Activated CD8-positive, alpha-beta memory T cell treated with anti-CD3 and anti-CD28 coated beads, Interleukin-2, amount 50 U/mL, for 4 hours (primary cell): ENCODE results near the gene FTO.
"Not testable (repeated sequence)": the region's sequence is repeated elsewhere in the genome, so short reads cannot be mapped to it uniquely, and the experiment has no call there.

ENCODE experiments used
- DNase-seq: peaks from one replicate; pipeline ENCODE4 v3.0.0-alpha.2; 2020

The FTO gene

DNA sequence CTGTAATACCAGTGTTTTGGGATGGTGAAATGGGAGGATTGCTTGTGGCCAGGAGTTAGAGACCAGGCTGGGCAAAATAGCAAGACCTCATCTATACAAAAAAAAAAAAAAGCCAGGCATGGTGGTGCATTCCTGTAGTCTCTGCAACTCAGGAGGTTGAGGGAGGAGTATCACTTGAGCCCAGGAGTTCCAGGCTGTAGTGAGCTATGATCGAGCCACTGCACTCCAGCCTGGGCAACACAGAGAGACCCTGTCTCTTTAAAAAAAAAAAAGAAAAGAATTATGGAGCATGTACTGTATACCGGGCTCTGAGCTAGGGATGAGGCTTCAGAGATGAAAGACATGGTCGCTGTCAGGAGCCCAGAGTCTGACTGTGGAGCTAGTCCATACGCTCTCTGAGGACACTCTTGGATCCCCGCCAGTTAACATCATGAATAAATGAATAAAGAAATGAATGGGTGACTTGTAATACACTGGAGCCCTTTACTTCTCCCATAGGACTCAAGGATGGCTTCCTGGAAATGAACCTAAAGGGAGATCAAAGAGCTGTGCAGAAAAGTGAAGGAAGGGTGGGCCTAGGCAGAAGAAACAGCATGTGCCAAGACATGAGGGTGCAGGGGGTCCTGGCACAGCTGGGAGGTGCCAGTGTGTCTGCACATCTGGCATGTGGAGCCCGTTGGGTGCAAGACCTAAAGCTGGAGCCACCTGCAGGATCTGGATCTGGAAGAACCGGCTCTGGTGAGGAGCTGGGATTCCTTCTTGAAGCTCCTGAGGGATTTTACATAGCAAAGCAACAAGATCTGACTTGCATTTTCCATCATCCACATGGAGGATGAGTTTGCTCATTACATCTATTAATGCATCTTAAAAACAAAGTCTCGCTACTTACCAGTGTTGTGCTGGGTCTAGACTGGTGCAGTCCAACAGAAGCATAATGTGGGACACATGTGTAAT is 462.2 kb downstream of the FTO start:
- DNase-seq, result no peak

DNA sequence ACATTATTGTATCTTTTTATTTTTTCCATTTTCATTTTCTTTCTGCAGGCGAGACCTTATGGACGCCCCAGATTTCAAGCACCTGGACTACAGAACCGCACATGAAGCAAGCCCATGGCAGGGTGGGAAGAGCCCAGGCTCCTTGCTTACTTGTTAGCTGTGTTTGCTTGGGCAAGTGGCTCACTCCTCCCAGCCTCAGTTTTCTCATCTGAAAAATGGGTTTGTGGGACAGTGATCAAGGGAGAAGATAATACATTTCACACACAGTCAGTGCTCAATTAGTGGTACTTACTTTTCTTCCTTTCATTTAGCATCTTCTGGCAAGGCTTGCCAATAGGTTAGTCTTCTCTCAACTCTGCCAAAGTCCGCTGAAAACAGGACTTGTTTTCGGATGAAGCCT is 465.2 kb downstream of the FTO start:
- no peak for DNase-seq

DNA sequence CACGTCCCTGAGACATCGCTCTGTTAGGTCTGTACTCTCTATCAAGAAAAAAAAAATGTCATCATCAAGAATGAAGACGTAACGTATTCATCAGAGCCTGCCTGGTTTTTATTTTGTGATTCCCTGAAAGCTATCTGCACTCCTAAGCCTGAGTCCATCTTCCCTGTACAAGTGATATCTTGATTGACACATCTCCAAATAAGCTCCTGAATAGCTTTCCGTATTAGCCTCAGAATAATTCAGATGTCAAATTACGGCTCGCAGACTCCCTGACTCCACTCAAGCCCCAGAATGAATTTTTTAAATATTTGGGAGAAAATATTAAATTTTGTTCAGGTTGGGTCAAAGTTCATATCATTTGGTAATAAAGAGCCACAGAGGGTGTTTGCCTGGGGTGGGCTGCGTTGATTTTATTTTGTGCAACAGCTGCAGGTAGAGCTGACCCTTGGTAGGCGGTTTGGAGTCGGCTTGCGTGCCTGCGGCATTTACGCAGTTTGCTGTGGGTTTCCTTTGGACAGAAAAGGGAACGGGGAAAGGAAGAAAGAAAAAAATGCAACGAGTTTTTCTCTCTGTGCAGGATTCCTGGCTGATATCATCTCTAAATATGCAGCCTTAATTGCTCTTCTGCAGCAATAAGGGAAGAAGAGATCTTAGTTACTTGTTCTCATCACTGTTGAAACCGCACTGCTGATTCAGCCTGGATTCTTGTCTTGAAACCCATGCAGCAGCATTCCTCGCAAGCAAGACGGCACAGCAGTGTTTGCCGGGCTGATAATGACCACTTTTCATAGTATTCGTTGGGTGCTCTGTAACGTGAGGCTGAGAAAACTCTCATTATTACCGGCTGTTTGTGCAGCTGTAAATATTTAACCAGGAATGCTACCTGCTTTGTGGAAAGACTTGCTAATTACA is 467.9 kb downstream of the FTO start:
- DNase-seq, result no peak

DNA sequence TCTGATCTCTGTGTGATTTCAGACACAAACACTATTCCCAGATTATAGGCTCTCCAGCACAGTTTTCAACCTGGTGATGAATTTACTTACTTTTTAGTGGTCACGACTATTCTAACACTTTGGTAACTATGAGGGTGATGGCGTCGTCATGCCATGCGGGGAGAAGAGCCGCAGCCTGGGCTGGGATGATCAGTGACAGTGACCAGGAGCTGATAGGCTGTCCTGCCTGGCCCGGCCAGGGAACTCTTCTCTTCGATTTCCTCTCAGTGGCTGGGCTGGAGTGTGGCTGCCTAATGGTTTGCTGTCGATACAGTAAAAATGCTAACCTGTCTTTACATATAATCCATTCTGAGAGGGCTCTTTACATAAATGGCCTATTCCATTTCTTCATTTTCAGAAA is 469.5 kb downstream of the FTO start:
- no peak for DNase-seq

DNA sequence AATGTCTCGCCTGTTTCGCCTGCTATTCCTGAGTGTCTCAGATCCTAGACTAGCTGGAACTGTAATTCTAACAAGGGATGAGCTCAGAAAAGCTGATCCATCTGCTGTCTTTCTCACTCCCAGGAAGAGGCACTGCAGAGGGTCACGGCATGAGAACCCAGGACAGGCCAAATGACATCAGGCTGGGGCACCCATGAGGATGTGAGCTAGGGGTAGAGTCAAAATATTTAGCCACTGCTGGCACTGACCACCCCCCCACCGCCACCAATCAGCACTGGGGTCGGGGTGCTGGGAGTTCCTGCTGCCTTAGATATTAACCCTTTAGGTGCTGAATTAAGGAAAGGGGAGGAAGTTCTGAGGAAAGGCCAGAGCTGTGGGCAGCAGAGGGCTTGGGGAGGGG is 470.2 kb downstream of the FTO start:
- no peak for DNase-seq

DNA sequence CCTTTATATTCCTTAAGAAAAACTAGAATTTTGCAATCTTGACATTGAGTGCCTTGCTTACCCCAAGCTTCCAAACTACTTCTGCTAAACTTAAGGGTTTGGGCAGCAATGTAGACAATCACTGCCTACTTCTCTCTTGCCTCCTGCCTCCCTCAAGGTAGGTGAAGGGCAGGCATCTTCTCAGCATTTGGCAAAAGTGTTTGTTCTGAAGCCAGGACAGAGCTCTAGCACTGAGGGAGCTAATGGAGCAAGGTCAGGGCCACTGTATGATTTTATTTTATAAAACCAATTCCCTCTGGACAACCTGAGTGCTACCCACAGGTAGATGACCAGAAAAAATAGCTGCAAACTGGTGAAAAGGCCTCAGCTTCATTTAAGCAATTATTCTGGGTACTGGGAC is 470.8 kb downstream of the FTO start:
- no peak for DNase-seq

DNA sequence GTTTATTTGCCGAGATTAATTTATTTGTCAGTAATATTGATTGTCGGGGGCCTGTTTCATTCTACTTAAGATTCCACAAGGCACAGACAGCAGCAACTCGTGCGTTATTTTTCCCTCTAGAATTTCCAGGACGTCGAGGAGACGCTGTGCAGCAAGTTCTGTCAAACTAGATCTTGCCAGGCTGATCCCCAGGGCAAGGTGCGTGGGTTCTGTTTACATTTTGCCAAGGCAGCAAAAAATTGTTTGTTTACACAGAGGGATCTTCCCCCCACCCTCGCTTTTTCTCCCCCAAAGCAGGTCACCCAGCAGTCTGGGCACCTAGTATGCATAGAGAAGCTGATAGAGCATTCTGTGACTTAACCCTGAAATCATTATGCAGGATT is 471.2 kb downstream of the FTO start:
- no peak for DNase-seq

DNA sequence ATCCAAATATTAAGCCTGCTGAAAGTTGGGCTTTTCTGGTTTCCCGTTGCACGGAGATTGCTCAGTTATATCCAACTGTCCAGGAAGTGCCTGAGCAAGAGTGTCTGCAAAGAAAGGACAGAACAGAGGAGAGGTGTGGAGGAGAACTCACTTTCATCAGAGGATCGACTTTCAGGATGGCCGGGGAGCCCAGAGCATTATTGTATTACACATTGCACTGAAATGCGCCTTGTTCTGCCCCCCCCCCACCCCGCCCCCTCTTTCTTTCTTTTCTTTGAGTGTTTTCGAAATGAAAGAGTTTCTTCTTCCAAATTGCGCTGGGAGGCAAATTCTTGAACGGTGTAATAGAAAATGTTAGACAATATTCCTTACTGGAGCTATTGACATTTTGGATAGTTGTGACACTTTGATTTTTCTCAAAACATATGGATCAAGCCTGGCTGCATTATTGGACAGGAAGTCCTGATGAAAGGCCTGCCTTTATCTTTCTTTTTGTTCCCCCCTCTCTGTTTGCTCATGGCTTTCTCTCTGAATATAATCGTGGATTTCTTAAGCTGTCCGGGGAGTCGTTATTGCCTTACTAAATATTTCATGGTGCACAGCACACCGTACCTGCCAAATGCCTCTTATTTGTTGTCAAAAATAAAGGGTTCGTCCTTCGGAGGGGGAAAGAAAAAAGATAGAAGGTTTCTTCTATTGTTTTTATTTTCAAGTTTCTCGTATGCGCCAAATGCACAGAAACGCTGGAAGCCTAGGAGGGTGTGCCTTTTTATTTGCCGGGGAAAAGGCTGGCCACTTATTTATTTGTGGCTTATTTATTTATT is 471.8 kb downstream of the FTO start:
- DNase-seq, result no peak

DNA sequence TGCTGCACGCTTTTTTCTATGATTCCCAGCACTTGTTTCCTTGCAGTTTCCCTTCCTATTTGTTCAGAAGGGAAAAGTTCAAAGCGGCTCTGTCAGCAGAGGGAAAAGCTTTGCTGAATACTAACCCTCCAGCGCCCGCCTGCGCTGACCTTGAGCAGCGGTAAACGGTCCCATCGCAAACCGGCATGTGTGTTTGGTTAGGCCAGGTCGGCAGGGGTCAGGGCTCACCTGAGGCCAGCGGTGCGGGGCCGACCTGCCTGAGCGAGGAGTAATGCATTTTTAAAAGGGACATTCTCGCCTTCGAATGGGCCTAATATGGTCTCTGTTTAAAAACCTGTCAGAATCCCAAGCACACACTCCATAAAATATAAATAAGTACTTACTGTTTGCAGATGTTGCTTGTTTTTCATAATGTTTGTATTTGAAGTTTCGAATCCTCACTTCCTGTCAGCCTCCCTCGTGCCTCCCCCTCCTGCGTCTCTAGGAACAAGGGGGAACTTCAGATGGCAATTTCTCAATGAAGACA is 472.5 kb downstream of the FTO start:
- DNase-seq, result no peak

DNA sequence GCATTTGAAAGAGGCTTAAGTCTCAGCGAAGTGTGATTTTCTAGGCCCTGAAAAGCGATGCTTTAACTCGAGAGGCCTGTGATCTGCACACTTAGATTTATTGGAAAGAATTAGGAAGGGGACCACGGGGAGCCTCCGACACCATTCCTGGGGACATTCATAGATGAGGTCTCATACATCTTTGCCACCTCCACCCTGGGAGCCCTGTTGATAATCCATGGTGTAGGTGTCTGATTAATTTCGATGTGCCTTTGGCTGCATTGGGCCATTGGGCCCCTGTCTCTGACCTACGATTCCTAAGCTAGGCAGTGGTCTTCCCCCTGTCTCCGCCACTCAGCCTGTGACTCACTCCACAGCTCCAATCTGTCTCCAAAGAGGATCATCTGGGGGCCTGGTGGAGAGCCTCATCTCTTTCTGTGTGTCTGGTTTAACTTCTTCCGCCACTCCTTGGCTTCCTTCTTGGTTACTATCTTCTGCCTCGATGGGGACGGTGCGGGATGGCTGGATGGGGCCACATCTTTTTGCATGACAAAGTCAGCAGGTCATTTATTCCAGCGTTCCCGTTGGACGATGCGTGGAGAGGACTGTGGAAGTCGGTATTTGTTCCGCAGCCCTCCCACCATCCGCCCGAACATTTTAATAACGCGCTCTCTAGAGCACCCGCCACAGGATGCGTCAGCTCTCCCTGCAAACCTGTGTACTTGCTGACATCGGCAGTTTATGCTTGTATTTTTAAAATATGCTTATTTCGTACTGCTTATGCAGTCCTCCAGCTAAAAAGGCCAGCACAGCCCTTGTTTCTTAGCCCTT is 473.3 kb downstream of the FTO start:
- DNase-seq, result no peak

DNA sequence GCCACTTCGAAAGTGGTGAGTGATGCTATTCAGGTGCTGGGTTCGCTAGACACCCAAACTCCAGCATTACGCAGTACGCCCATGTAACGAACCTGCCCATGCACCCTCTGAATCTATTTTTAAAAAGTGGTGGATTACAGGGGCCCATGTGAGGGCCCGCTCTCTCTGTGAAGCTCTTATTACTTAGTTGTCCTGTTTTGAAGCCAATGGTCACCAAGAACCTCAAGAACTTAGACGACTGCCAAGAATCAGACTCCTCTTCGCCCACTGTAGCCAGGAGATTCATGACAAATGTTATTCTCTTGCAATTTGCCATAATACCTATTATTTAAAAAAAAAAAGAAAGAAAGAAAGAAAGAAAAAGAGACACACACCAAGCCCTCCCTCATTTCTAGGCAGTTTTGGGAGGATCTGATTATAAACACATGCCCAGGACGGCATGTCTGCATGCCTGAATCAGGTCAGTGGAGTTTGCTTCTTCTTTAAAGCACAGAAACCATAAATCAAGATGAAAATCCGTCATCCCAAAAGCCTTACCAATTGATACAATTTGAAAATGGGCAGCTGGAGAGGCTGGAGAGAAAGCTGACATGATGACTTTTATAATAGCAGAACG is 474.0 kb downstream of the FTO start:
- DNase-seq, result no peak

DNA sequence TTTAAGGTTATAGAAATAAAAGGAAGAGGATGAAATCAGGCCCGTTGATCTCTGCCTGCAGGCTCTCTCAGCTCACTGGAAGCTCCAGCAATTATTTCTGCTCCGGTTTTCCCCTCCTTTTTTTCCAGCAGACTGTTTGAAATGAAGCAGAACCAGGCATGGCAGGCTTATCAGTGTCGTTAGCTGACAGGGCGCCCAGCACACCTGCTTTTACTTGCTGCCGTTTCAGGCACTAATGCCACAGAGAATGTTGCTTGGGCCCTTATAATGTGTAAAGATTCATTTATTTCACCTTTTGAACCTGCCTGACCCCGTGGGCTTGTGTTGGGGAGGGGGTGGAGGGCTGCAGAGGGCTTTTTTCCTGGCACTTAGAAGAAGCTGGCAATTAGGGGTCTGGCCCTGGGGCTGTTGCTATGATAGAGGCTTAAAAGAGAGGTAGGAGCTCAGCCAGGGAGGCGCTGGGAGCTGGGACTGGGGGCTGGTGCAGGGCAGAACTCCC is 474.6 kb downstream of the FTO start:
- no peak for DNase-seq

DNA sequence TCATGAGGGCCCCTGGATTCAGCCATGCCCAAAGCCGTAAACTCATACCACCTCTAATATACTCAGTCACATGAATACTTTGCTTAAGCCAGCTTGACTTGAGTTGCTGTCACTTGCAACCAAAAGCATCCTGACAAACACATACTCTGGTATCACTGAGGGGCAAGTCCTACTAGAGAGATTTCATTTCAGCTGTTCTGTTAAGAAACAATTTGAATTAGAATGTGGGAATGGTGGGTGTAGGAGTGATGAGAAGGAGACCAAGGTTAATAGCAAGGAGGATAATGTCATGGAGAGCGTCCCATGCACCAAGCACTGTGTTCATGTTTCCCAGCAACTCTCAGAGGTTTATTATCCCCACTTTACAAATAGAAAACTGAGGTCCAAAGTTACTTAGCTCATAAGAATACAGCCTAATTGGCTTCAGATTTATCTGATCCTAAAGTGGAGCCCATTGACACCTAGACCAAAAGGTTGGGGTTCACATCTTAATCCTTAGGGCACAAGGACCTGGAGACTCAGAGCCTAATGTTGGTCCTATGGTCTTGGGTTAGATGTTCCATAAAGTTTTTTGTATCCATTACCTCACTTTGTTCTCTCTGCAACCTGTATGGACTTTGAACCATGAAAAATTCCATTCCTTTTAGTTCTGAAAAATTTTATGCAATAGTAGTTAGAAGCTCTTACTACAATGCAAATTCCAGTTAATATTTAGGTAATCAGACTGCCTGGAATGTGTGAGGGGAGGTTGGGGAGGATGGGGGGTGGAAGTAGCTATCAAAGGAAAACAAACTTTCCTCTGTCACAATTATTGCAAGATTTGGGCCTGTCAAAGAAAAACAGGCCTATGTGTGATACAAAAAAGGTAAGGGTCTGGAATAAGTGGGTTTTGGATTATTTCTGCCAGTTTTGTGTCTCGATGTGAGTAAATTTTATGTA is 476.7 kb downstream of the FTO start:
- no peak for DNase-seq

DNA sequence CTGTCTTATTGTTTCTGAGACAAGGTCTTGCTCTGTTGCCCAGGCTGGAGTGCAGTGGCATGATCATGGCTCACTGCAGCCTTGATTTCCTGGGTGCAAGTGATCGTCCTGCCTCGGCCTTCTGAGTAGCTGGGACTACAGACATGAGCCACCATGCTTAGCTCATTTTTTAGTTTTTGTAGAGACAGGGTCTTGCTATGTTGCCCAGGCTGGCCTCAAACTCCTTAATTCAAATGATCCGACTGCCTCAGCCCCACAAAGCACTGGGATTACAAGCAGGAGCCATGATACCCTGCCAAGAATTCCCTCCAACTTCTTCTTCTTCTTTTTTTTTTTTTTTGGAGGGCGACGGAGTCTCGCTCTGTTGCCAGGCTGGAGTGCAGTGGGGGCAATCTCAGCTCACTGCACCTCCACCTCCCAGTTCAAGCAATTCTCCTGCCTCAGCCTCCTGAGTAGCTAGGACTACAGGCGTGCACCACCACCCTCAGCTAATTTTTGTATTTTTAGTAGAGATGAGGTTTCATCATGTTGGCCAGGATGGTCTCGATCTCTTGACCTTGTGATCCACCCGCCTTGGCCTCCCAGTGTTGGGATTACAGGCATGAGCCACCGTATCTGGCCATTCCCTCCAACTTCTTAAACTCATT is 477.9 kb downstream of the FTO start:
- not testable (repeated sequence) for DNase-seq

DNA sequence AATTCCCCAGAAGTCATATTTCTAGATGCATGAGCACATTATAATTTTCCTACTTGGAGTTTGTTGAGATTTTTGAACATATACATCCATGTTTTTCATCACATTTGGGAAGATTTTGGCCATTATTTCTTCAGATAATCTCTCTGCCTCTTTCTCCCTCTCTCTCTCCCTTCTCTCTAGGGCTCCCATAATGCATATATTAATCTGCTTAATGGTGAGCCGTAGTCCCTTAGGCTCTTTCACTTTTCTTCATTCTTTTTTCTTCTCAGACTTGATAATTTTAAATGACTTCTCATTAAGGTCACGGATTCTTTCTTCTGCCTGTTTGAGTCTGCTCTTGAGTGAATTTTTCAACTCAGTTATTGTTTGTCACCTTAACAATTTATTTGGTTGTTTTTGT is 481.1 kb downstream of the FTO start:
- DNase-seq, result no peak

DNA sequence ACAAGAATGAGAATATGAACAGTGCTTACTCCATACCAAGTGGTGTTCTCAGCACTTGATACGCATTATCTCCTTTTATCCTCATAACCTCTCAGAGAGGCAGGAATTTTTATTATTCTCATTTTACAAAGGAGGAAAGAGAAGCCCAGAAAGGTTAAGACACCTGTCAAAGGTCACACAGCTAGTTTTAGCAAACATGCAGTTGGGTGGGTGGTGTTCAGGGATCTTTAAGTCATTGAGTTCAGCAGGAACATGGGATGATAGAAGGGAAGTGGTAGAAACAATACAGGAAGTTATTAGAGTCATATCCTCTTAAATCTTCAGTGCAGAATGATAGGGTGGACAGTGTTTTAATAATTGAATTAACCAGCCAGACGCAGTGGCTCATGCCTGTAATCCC is 487.2 kb downstream of the FTO start:
- DNase-seq, result no peak

DNA sequence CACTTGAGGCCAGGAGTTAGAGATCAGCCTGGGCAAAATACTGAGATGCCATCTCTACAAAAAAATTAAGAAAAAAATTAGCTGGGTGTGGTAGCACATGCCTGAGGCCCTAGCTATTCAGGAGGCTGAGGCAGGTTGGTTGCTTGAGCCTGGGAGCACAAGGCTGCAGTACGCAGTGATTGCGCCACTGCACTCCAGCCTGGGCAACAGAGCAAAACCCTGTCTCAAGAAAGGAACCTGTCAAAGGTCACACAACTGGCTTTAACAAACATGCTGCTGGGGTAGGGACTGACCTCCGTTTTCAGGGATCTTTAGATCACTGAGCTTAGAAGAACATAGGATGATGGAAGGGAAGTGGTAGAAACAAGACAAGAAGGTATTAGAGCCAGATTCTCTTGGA is 487.6 kb downstream of the FTO start:
- no peak for DNase-seq

DNA sequence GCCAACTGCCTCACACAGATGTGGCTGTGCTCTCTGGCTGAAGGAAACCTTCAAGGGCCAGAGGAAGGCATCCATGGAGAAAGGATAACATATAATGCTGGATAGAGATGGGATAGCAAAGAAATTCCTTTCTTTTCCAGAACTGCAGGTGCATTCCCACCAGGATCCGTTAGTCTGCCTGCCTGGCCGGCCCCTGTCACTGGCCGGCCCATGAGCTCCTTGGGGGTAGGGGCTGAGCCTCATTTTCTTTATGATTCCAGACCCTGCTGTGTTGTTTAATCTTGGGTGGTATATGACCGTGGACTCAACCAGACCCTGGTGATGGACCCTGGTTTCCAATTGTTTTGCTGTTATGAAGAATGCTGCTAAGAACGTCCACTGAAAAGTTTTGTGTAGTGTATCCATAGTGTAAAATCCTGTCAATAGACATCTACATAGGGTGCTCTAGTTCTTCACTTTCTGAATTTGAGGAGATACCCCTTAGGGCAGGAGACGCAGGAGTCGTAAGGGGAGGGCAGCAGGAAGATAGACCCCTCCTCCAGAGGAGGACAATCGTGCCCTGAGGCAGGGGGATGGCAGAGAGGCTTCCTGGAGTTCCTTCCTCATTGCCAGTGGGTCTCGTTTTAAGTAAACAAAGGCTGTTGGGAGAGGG is 489.2 kb downstream of the FTO start:
- DNase-seq, result no peak
